GM18873 (cell line): Measurements from ENCODE around the gene CCDC134.

Experiments
- ATAC-seq: cut with Tn5 transposase; IDR thresholded peaks from one replicate; pipeline ENCODE4 v1.9.1; 2021; ENCODE audit warnings: mild to moderate bottlenecking, moderate library complexity, moderate number of reproducible peaks; ENCODE audit not compliant: unreplicated experiment, low FRiP score

The CCDC134 gene

DNA sequence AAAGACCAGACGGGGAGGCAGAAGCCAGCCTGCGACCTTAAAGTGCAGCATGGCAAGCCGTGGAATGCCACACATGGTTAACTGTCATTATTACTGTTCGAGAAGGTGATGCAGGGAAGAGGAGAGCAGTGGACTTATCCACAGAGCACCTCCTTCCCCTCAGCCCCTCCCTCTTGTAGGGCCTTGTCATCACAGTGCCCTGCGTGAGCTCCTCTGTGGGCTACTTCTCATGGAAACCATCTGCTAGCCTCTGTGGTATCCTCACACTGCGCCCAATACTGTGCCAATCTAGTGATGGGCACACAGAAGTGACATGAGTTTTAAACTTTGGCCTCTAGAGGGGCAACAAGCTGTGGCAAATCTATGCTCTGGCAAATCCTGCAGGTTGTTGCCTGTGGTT, 18.2 kb upstream of the CCDC134 start:
- no peak for ATAC-seq

DNA sequence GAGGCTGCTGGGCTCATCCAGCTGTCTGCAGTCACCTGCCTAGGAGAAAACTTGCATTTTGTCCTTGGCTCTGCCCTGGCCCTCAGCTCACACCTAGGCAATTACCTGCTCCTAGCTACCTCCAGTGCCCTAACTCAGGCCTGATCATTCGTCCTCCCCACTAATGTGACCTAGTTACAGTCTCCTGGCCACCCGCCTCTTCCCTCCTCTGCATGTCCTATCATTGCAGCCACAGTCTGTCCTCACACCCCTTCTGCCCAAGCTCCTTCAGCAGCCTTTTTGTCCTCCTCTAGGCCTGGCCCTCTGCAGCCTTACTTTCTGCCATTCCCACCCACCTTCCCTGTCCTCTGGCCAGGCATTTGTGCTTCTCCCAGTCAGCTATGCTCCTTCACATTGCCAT, 17.7 kb upstream of the CCDC134 start:
- ATAC-seq, result no peak

DNA sequence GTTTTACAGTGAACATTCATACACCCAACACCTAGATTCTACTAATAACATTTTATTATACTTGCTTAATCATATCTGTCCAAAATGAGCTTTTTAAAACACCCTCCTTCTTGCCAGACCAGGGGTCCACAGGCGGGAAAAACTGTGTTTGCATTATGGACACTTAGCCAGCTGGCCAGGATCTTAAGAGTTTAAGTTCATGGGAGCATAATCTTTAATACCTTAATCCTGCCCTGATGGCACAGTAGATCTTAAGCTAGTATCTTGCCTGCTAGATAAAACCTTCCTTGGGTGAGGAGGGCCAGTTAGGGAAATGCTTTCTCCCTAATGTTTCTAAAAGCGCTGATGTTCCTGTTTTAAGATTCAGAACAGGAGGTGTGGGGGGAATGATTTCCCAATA, 13.1 kb upstream of the CCDC134 start:
- ATAC-seq, result no peak

DNA sequence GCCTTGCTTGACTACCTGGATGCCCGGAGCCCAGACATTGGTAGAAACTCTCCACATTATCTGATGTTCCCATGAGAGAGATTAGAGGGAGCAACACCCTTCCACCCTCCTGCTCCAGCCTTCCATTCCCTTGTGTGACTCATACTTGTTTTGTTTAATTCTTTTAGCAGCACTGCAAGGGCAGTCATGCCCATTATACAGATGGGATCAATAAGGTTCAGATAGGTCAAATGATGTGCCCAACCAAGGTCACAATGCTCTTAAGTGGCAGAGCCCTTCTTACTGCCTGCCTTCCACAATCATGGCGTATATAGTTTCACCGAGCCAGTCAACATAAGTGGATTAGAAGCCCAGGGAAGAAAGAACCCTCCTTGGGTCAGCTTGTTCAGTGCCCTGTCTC, 6.6 kb upstream of the CCDC134 start:
- no peak for ATAC-seq

DNA sequence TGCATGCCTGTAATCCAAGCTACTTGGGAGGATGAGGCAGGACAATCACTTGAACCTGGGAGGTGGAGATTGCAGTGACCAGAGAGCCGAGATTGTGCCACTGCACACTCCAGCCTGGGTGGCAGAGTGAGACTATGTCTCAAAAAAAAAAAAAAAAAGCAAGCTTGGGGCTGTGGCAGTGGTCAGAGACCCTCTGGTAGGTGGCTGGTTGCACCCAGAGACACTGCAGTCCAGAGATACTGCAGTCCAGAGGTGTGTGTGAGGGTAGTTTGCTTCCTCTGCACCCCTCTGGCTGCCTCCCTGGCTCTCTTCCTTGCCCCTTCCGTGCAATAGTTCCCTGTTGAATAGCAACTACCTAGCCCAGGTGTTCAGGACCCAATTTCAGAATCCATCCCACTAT, 1.7 kb upstream of the CCDC134 start:
- ATAC-seq, result no peak

DNA sequence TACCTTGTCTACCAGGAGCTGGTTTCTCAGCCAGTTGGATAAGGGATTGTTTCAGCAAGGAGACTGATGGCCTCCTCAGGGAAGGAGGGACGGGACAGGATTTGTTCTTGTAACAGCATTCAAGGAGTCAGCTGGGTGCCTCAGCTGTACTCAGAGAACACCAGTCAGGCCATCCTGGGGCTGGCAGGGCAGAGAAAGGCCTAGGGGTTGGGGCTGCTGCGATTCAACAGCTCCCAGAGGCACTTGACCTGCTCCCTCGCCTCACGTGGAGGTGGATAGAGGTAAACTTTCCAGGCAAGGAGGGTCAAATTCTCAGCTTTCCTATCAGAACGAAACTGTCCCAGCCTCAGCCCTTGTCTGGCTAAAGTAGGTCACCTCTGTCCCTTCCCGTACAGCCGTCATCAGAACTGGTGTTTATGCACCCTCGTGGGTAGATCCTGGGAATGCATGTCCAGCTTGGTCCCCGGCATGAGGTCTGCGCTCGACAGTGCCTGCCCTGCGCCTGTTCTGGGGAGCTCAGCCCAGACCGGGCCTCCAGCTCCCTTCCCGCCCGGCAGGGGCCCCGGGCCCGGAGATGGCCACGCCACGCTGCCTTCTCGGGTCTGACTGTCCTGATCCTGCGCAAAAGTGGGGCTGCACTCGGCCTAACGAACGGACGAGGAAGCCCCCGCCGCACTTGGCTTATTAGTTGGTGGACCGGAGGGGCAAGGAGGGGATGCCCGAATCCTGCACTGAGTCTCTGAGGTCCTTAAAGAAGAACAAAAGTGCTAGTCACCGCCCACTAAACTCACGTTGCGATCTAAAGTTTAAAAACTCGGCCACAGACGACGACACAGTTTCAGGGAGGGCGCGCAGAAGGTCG, 762 bp upstream of the CCDC134 start:
- ATAC-seq, result no peak

DNA sequence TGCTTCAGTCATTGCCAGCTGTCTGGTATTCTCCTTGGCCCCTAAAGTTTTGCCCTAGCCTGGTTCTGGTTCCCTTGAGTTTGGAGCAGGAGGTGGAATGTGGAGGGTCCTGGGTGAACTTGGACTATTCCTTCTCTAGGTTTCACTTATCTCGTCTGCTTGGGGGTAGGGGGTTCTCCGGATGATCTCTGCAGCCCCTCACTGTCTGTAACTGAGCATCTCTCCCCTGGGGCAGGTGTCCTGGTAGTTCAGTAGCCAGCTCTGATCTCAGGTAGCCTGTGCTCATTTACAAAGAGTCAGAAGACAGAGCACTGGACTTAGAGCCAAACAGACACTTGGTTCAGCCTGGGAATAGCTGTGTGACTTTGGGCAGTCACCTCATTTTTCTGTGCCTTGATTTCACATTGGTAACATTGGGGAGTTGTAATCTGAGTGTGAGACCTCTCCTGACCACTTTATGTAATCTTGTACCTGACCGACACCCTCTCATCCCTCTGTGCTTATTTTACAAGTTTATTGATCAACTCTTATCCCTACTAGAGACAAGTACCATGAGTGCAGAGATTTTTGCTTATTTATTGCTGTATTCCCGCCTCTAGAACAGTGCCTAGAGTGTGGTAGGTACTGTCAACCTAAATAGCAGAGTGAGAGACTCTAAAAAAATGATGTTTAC, 804 bp downstream of the CCDC134 start:
- no peak for ATAC-seq

DNA sequence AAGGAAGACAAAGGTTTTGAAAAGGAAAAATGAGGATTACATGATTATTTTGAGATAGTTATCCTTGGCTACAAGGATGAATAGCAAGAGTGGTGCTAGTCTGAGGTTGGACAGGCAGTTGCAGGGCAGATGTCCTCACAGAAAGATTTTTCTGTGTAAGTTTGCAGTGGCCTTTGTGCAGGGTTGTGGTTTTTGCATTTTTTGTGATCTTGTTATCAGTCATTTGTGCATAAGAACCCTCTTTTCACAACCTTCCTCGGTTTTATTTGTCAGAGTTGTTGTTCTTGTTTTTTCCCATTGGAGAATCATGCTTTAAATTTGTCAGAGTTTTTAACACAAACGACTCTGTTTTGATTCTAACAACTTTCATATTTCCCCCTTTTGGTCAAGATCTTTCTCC, 1.4 kb downstream of the CCDC134 start:
- ATAC-seq, result no peak

DNA sequence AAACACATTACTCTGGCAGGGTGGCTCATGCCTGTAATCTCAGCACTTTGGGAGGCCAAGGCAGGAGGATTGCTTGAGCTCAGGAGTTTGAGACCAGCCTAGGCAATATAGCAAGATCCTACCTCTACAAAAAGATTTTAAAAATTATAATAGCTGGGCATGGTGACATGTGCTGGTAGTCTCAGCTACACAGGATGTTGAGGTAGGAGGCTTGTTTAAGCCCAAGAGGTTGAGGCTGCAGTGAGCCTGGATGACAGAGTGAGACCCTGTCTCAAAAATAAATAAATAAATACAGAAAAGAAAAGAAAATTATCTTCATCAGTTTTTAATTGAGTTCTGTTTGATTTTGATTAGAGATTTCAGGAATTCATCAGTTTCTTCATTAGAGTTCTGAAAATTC, 5.2 kb downstream of the CCDC134 start:
- no peak for ATAC-seq

DNA sequence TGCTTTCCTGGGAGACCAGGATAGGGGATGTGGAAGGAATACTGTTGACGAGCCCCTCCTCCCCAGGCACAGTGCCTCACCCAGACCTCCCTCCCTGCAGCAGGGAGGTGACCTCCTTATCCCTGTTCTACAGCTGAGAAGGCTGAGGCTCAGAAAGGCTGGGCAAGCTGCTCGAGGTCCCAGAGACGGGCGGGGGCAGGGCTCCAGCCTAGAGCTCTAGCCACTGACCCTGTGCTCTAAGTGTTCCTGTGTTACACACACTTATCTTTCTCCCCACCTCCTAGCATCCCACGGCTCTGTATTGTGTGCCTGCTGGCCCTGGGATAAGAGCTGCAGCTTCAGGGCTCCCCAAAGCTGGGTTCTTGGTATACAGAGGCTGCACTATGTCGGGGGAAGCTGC, 7.9 kb downstream of the CCDC134 start:
- no peak for ATAC-seq

DNA sequence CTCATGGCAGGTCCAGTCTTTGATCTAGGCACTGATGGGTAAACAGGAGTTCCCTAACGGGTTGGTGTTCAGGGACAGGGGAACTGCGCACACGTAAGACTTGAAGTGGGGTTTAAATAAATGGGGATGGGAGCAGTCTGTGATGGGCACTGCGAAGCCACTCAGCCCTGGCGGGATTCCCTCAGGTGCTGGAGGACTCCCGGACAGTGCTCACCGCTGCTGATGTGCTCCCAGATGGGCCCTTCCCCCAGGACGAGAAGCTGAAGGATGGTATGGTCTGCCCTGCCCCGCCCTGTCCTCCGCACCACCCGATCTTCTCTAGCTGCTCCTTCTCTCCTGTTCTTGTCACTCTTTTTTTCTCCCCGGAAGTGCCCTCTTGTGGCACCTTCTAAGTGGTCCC, 9.5 kb downstream of the CCDC134 start:
- no peak for ATAC-seq

DNA sequence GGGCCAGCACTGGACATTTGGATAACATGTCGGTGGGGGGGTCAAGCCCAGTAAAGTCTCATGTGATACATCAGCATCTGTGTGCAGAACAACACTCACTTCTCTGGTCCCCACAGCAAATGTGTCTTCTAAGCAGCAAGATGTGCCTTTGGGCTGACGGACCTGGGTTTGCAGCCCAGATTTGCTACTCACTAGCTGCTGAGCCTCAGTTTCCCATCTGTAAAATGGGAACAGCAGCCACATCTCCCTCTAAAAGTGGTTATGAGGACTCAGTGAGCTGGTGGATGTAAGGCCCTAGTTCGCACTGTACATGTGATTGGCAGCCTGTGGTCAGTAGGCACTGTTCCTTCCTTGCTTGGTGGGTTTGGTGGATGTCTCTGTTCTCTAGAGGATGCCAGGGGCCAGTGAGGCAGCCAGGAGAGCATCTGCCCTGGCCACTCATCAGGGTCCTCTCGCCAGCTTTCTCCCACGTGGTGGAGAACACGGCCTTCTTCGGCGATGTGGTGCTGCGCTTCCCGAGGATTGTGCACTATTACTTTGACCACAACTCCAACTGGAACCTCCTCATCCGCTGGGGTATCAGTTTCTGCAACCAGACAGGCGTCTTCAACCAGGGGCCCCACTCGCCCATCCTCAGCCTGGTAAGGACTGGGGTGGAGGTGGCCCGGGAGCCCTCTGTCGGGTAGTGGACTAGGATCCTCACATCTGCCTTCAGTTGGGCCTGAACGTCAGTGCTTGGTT, 12.5 kb downstream of the CCDC134 start:
- no peak for ATAC-seq

DNA sequence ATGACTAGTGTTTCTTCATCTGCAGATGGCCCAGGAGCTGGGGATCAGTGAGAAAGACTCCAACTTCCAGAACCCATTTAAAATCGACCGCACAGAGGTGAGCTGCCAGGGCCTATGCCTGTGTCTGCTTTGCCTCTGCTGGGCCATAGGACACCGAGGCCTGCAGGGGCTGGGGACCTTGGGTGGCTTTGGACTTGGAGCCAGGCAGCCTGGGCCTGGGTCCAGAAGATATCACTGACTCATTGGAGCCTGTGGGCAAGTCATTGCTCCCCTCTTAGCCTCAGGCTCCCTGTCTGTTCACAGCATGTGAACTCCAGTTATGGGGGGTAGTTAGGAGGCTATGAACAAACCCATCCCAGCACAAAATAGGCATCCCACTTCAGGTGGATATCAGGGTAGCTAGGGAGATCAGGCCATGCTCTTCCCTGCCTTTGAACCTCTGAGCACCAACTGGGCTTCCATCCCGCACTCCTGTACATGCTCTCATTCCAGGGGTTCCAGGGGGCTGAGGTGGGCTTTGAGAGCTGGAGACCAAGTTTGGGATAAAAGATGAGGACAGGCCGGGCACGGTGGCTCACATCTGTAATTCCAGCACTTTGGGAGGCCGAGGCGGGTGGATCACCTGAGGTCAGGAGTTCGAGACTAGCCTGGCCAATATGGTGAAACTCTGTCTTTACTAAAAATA, 13.4 kb downstream of the CCDC134 start:
- no peak for ATAC-seq

DNA sequence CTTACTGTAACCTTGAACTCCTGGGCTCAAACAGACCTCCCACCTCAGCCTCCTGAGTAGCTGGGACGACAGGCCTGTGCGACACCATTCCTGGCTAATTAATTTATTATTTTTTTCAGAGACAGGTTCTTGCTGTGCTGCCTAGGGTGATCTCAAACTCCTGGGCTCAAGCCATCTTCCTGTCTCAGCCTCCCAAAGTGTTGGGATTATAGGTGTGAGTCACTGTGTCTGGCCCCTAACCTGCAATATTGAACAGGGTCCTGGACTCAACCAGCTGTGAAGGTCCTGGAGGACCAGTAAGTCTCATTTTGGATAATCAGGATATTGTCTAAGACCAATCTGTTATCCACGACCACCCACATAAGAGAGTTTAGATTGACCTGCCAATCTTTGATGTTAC, 15.2 kb downstream of the CCDC134 start:
- no peak for ATAC-seq

DNA sequence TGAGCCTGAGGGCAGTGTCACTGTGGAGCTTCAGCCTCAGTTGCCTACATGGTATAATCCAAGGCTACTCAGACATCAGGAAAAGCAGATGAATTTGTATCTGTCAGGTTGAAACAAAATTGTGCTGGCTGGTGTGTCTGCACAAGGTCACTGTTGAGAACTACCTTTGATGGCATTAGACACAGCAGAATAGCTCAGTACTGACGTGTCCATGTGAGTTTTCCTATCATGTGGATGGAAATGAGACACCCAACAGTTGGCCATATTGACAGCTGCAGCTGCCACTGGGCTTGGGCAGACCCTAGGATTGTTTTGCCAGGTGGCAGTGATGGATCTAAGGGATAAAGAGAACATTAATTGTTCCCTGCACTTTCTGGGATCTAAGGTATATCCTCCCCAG, 15.8 kb downstream of the CCDC134 start:
- no peak for ATAC-seq

DNA sequence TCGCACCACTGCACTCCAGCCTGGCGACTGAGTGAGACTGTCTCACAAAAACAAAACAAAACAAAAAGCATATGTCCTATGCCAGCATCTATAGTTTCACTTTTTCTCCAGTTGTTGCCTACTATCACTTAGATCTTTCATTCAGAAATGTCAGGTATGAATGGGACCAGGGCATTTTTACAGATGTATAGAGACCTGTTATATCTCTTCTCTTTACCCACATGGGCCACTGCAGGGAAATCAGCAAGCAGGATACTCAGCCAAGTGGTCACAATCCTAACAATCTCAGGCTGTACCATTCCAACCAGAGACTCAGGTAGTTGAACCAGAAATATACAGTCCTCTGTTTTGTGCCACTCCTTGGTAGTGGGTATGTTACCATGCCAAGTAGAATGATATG, 16.4 kb downstream of the CCDC134 start:
- ATAC-seq, result no peak

DNA sequence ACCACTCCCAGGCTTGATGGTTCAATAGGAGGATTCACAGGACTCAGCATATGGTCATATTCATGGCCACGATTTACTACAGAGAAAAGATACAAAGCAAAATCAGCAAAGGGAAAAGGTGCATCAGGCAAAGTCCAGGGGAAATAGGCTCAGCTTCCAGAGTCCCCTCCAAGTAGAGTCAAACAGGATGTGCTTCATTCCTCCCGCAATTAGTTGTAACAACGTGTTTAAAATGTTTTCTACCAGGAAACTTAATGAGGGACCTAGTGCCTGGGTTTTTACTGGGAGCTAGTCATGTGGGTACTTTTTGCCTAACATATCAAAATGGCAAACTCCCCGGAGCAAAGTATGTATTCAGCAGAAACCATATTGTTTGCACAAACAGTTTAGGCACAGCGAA, 17.5 kb downstream of the CCDC134 start:
- ATAC-seq, result no peak

DNA sequence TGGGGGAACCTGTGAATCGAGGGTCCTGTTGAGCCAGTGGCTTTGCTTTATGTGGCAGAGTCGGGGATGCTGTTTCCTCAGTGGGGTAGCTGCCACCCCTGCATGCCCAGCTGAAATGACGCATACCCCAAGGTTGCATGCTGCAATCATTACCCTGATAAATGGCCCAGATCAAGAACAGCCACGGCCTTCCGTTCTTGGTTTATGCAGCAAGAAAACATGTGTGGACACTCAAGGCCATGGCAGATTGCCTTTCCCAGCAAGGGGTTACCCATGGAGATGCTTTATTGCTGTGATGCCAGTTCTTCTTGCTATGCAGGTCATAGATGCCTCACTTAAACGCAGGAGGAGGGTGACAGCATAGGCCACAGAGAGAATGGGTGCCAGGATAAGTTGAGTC, 18.1 kb downstream of the CCDC134 start:
- ATAC-seq, result no peak

DNA sequence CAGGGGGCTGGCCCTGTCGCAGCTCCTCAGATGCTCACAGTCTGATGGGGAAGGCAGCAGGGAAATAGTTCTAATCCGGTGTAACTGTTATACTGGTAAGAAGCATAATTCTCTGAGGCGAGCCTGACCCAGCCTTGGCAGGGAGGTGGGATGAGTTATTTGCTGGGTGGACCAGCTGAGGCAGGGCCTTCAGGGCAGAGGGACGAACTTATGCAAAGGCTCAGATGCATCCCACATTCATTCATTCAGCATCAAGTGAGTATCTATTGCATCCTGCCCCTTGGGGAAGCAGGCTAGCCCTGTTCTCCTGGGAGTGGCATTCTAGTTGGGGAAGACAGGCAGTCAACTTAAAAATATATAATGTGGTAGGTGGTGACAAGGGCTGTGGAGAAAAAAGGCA, 18.8 kb downstream of the CCDC134 start:
- no peak for ATAC-seq

DNA sequence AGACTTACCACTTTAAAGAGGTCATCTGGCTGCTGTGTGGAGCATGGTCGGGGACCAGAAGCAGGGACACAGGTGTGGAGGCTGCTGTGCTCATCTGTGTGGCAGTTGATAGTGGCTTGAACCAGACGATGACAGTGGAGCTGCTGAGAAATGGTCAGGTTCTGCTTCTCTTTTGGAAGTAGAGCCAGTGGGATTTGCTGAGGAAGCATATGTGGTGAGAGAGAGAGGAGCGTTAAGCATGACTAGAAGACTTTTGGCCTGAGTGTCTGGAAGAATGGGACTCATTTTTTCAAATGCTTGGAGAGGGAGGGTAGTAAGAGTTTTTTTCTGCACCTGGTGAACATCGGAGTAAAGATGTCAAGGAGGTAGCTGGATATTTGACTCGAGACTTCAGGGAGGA, 20.0 kb downstream of the CCDC134 start:
- no peak for ATAC-seq
